IMR-90 (cell line): Measurements from ENCODE around the gene HLA-DMB. TPM values are rescaled to one million over a fixed set of nuclear protein-coding genes. Genes with fewer than 3 reads are reported as not detected.

ENCODE experiments used
- ATAC-seq: fragments of 200-7000 bp; cut with Tn5 transposase; 2 replicates; pipeline ENCODE4 v1.9.1; 2020; ENCODE audit warnings: low read depth, mild to moderate bottlenecking, moderate library complexity
- BruUV-seq: library from RNA; stranded (reverse); fragments of 400-500 nt; replicated peaks from 2 replicates; lab custom pipeline; 2021; lab: Mats Ljungman, UMichigan
- CTCF ChIA-PET: fragments of 300-600 bp; formaldehyde crosslinking; extraction: SDS; loops from one replicate; lab custom pipeline; 2021; ENCODE audit warnings: antibody characterized with exemption; lab: Yijun Ruan, JAX
- POLR2A ChIA-PET: fragments of 300-600 bp; sonication (Branson Sonifier 250); formaldehyde crosslinking; loops from one replicate; lab custom pipeline; 2022; ENCODE audit warnings: antibody characterized with exemption; ENCODE audit not compliant: unreplicated experiment; lab: Charles Lee
- DNase-seq: peaks from one replicate; pipeline ENCODE4 v3.0.0; 2013
- H2AFZ ChIP-seq: replicated peaks from 2 replicates; pipeline ENCODE3; 2013; ENCODE audit warnings: low read length, mild to moderate bottlenecking; ENCODE audit not compliant: poor library complexity
- H2AK5ac ChIP-seq: 2 replicates; pipeline ENCODE4 v1.6.1; 2013; ENCODE audit warnings: low read depth, low read length, inconsistent platforms
- H2AK9ac ChIP-seq: replicated peaks from 2 replicates; pipeline ENCODE3; 2013; ENCODE audit warnings: mild to moderate bottlenecking, low read depth, low read length, moderate library complexity; ENCODE audit not compliant: poor library complexity
- H2BK120ac ChIP-seq: 2 replicates; pipeline ENCODE4 v1.6.1; 2013; ENCODE audit warnings: low read depth, low read length, inconsistent platforms
- H2BK15ac ChIP-seq: 3 replicates; pipeline ENCODE4 v1.6.1; 2013; ENCODE audit warnings: low read depth, low read length, inconsistent platforms
- H2BK20ac ChIP-seq: 2 replicates; pipeline ENCODE4 v1.6.1; 2013; ENCODE audit warnings: low read depth, mild to moderate bottlenecking, inconsistent platforms, low read length, moderate library complexity
- H2BK5ac ChIP-seq: 2 replicates; pipeline ENCODE4 v1.6.1; 2013; ENCODE audit warnings: mild to moderate bottlenecking, low read depth, low read length, inconsistent platforms; ENCODE audit not compliant: poor library complexity, severe bottlenecking
- H3K14ac ChIP-seq: replicated peaks from 2 replicates; pipeline ENCODE4 v1.6.1; 2013; ENCODE audit warnings: low read depth, low read length, inconsistent platforms
- H3K18ac ChIP-seq: 2 replicates; pipeline ENCODE4 v1.6.1; 2013; ENCODE audit warnings: low read depth, low read length, control low read depth
- H3K23ac ChIP-seq: 2 replicates; pipeline ENCODE4 v1.6.1; 2013; ENCODE audit warnings: low read depth, low read length, inconsistent platforms
- H3K27ac ChIP-seq: 2 replicates; pipeline ENCODE4 v1.5.1; 2013; ENCODE audit warnings: mild to moderate bottlenecking, control low read depth, low read length; ENCODE audit not compliant: insufficient read depth
- H3K27me3 ChIP-seq: 2 replicates; pipeline ENCODE4 v1.6.1; 2013; ENCODE audit warnings: low read length; ENCODE audit not compliant: control insufficient read depth, insufficient read depth
- H3K36me3 ChIP-seq: 2 replicates; pipeline ENCODE4 v1.6.1; 2013; ENCODE audit warnings: low read length, mixed read lengths; ENCODE audit not compliant: control insufficient read depth, insufficient read depth
- H3K4ac ChIP-seq: 2 replicates; pipeline ENCODE4 v1.6.1; 2013; ENCODE audit warnings: low read depth, low read length, inconsistent platforms
- H3K4me1 ChIP-seq: 2 replicates; pipeline ENCODE4 v1.6.1; 2013; ENCODE audit warnings: low read length, mixed read lengths; ENCODE audit not compliant: control insufficient read depth, insufficient read depth
- H3K4me2 ChIP-seq: 2 replicates; pipeline ENCODE4 v1.6.1; 2013; ENCODE audit warnings: low read depth, mild to moderate bottlenecking, control low read depth, low read length, moderate library complexity
- H3K4me3 ChIP-seq: 2 replicates; pipeline ENCODE4 v1.5.1; 2013; ENCODE audit warnings: low read depth, mild to moderate bottlenecking, control low read depth, low read length, moderate library complexity; ENCODE audit not compliant: insufficient read depth
- H3K56ac ChIP-seq: 2 replicates; pipeline ENCODE4 v1.6.1; 2013; ENCODE audit warnings: low read length, inconsistent platforms; ENCODE audit not compliant: insufficient read depth; ENCODE audit errors: extremely low read depth
- H3K79me1 ChIP-seq, 2 experiments: 2 replicates each; pipeline ENCODE4 v1.6.1; 2013; ENCODE audit warnings: low read length in 2 of 2, inconsistent platforms in 1 of 2, low read depth in 1 of 2
- H3K9ac ChIP-seq: 2 replicates; pipeline ENCODE4 v1.6.1; 2013; ENCODE audit warnings: low read depth, low read length, control low read depth
- H3K9me1 ChIP-seq: 2 replicates; pipeline ENCODE4 v1.6.1; 2013; ENCODE audit warnings: low read length, inconsistent platforms; ENCODE audit not compliant: insufficient read depth
- H3K9me3 ChIP-seq: 2 replicates; pipeline ENCODE4 v1.6.1; 2013; ENCODE audit warnings: low read length; ENCODE audit not compliant: control insufficient read depth, insufficient read depth
- H4K20me1 ChIP-seq: 2 replicates; pipeline ENCODE4 v1.6.1; 2013; ENCODE audit warnings: low read length, inconsistent platforms; ENCODE audit not compliant: insufficient read depth
- H4K5ac ChIP-seq: 2 replicates; pipeline ENCODE4 v1.6.1; 2013; ENCODE audit warnings: mild to moderate bottlenecking, low read depth, low read length, control low read depth
- H4K8ac ChIP-seq, 2 experiments: 2 replicates each; pipeline ENCODE4 v1.6.1; 2013; ENCODE audit warnings: low read depth in 2 of 2, low read length in 2 of 2, control low read depth in 1 of 2, inconsistent platforms in 1 of 2
- H4K91ac ChIP-seq: 2 replicates; pipeline ENCODE4 v1.6.1; 2013; ENCODE audit warnings: low read depth, low read length, inconsistent platforms; ENCODE audit not compliant: insufficient read depth
- BHLHE40 ChIP-seq: fragments of 150-350 bp; IDR thresholded peaks from 2 replicates; pipeline ENCODE4 v1.6.1; 2016; ENCODE audit warnings: mild to moderate bottlenecking, low read depth, low read length
- CEBPB ChIP-seq: IDR thresholded peaks from 2 replicates; pipeline ENCODE4 v1.6.1; 2012; ENCODE audit warnings: low read depth, low read length, improper control_type of control experiment
- MAFK ChIP-seq: IDR thresholded peaks from 2 replicates; pipeline ENCODE4 v1.6.1; 2012; ENCODE audit warnings: low read depth, low read length, improper control_type of control experiment
- MAZ ChIP-seq: IDR thresholded peaks from 2 replicates; pipeline ENCODE4 v1.6.1; 2012; ENCODE audit warnings: low read depth, mild to moderate bottlenecking, low read length, improper control_type of control experiment, moderate library complexity, borderline replicate concordance
- MXI1 ChIP-seq: IDR thresholded peaks from 2 replicates; pipeline ENCODE4 v1.6.1; 2012; ENCODE audit warnings: low read depth, mild to moderate bottlenecking, low read length, moderate library complexity, borderline replicate concordance
- NFE2L2 ChIP-seq: fragments of 150-350 bp; IDR thresholded peaks from 2 replicates; pipeline ENCODE4 v1.6.1; 2016; ENCODE audit warnings: low read depth, mild to moderate bottlenecking, low read length
- RAD21 ChIP-seq: IDR thresholded peaks from 2 replicates; pipeline ENCODE4 v1.6.1; 2012; ENCODE audit warnings: low read length, improper control_type of control experiment
- RCOR1 ChIP-seq: IDR thresholded peaks from 2 replicates; pipeline ENCODE4 v1.6.1; 2012; ENCODE audit warnings: mild to moderate bottlenecking, low read length, improper control_type of control experiment; ENCODE audit not compliant: insufficient replicate concordance
- RFX5 ChIP-seq: IDR thresholded peaks from 2 replicates; pipeline ENCODE4 v1.8.0; 2012; ENCODE audit warnings: low read depth, mild to moderate bottlenecking, low read length, moderate library complexity
- SMC3 ChIP-seq: fragments of 150-350 bp; IDR thresholded peaks from 2 replicates; pipeline ENCODE4 v1.6.1; 2016; ENCODE audit warnings: low read depth, mild to moderate bottlenecking, antibody characterized with exemption, low read length, moderate library complexity
- WGBS, 2 experiments: methylation state at CpG; one replicate each; pipeline versions ENCODE4 v1.1.5 to v1.1.7; 2013; ENCODE audit warnings: missing lambda C conversion rate in 2 of 2; ENCODE audit not compliant: insufficient read length in 1 of 2; ENCODE audit errors: extremely low coverage in 2 of 2; 5-methylcytosine and 5-hydroxymethylcytosine counted together
- dilution Hi-C: fragments of 300-500 bp; cut with HindIII; formaldehyde crosslinking; loops from one replicate; pipeline ENCODE4 v1.14.3; 2018; ENCODE audit warnings: low sequenced_read_pairs; ENCODE audit not compliant: unreplicated experiment
- in situ Hi-C: fragments of 300-500 bp; cut with MboI; formaldehyde crosslinking; loops from 3 replicates; pipeline ENCODE4 v1.14.3; 2019; ENCODE audit warnings: low sequenced_read_pairs, inconsistent platforms, mixed read lengths
- intact Hi-C: fragments of 100-400 bp; cut with micrococcal nuclease; formaldehyde crosslinking; loops from 2 replicates; pipeline ENCODE4 v1.10.0; 2022
- polyA plus RNA-seq, 3 experiments: library from polyadenylated mRNA; depleted of rRNA; stranded (reverse); fragments of >200 nt; gene quantifications; 2 replicates each; pipeline ENCODE4 v1.2.3, GENCODE V29; 2012; ENCODE audit warnings: low replicate concordance in 1 of 3
- total RNA-seq: library from RNA; depleted of rRNA; stranded (reverse); fragments of >200 nt; gene quantifications from 2 replicates; pipeline ENCODE4 v1.2.3, GENCODE V29; 2012
- TF ChIP-seq, protein P1 (sequence below): fragments of 150-350 bp; IDR thresholded peaks from 2 replicates; pipeline ENCODE4 v1.6.1; 2017; ENCODE audit warnings: mild to moderate bottlenecking, antibody characterized with exemption, low read length, low read depth
- TF ChIP-seq, protein P2 (sequence below): conservative IDR thresholded peaks from 2 replicates; pipeline ENCODE4 v1.5.1; 2012; ENCODE audit warnings: mild to moderate bottlenecking, low read depth, low read length, improper control_type of control experiment

Gene HLA-DMB
- total and polyA plus RNA-seq, 2 of the 4 experiments (the other 2 are of a cell fraction), result 0.18 to 0.19 TPM

DNA sequence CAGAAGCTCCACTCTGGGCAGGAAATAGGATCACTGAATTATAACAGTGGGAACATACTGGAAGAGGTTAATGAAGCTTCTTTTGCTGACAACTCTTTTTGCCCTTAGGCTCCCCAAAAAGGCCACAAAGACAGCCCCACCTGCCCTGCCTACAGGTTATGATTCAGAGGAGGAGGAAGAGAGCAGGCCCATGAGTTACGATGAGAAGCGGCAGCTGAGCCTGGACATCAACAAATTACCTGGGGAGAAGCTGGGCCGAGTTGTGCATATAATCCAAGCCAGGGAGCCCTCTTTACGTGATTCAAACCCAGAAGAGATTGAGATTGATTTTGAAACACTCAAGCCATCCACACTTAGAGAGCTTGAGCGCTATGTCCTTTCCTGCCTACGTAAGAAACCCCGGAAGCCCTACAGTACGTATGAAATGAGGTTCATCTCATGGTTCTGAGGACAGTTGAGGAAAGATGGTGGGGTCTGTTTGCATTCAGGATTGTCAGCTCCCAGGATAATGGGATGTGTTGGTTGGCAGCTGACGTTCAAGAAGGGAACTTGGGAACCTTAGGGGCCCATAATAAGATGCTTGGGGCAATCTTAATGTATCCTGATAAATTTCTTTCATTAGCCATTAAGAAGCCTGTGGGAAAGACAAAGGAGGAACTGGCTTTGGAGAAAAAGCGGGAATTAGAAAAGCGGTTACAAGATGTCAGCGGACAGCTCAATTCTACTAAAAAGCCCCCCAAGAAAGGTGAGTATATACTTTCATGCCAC lies 39.1 kb upstream of the HLA-DMB start (continued):
- TF ChIP-seq, protein P1, sequence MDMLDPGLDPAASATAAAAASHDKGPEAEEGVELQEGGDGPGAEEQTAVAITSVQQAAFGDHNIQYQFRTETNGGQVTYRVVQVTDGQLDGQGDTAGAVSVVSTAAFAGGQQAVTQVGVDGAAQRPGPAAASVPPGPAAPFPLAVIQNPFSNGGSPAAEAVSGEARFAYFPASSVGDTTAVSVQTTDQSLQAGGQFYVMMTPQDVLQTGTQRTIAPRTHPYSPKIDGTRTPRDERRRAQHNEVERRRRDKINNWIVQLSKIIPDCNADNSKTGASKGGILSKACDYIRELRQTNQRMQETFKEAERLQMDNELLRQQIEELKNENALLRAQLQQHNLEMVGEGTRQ, result no peak

DNA sequence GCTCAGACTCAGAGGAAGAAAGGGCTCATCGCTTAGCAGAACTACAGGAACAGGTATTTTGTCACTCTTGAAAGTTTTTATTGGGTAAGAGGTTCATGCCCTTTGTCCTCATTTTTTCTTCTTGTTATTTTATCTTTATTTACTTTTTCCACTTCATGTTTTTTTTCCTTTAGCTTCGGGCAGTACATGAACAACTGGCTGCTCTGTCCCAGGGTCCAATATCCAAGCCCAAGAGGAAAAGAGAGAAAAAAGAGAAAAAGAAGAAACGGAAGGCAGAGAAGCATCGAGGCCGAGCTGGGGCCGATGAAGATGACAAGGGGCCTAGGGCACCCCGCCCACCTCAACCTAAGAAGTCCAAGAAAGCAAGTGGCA lies 37.1 kb upstream of the HLA-DMB start:
- H3K9me3 ChIP-seq, result no peaks in the 10 kb centered on the region
- no peak overlapping the region for H3K18ac ChIP-seq
- no TSS peak for BruUV-seq
- H3K9ac ChIP-seq, result no peak overlapping the region
- H2BK120ac ChIP-seq, result no peak overlapping the region
- intact Hi-C loops (no loop called here), dilution Hi-C loops (no loop called here), in situ Hi-C loops (loop anchor here (5.0 kb wide), 1 partner anchor 41 kb away; no protein-coding TSS in a partner anchor)
- H3K9me1 ChIP-seq, result peaks cover 9% of the 10 kb centered on the region
- no peak overlapping the region for H4K8ac ChIP-seq
- ChIA-PET CTCF (interaction anchor here (1.9 kb wide), 1 partner anchor 92 kb away, joined by 4 read pairs; no protein-coding TSS in a partner anchor), POLR2A (interaction anchor here (0.6 kb wide), 1 partner anchor 78 kb away, joined by 5 read pairs; no protein-coding TSS in a partner anchor)
- no CpG with 5 or more reads among the region's 7 CpGs for WGBS, 2 experiments
- H3K27me3 ChIP-seq, result no peaks in the 10 kb centered on the region
- peak overlapping the region; percentile 18; the same call in 1 of the 2 replicates for H3K23ac ChIP-seq
- no peak overlapping the region for H3K56ac ChIP-seq
- peaks cover 98% of the 10 kb centered on the region for H4K20me1 ChIP-seq
- H2BK20ac ChIP-seq, result no peak overlapping the region
- no peak overlapping the region for H3K4ac ChIP-seq
- no peak overlapping the region for H2AK9ac ChIP-seq
- H2AFZ ChIP-seq, result no peak overlapping the region
- H2BK15ac ChIP-seq, result no peak overlapping the region
- no peak overlapping the region for H3K14ac ChIP-seq
- no peak for DNase-seq
- peaks cover 70% of the 10 kb centered on the region for H3K36me3 ChIP-seq
- no peak overlapping the region for H3K4me2 ChIP-seq
- ATAC-seq, result no peak
- H3K4me3 ChIP-seq, result no peak overlapping the region
- no peak overlapping the region for H4K91ac ChIP-seq
- H2AK5ac ChIP-seq, result no peak overlapping the region
- no peak overlapping the region for H2BK5ac ChIP-seq
- H3K79me1 ChIP-seq, result peaks cover 42 to 59% of the 10 kb centered on the region in 2 experiments
- H3K27ac ChIP-seq, result no peak overlapping the region
- no peak overlapping the region for H4K5ac ChIP-seq
- peaks cover 6% of the 10 kb centered on the region; the same call in 1 of the 2 replicates for H3K4me1 ChIP-seq
- TF ChIP-seq, protein P2, sequence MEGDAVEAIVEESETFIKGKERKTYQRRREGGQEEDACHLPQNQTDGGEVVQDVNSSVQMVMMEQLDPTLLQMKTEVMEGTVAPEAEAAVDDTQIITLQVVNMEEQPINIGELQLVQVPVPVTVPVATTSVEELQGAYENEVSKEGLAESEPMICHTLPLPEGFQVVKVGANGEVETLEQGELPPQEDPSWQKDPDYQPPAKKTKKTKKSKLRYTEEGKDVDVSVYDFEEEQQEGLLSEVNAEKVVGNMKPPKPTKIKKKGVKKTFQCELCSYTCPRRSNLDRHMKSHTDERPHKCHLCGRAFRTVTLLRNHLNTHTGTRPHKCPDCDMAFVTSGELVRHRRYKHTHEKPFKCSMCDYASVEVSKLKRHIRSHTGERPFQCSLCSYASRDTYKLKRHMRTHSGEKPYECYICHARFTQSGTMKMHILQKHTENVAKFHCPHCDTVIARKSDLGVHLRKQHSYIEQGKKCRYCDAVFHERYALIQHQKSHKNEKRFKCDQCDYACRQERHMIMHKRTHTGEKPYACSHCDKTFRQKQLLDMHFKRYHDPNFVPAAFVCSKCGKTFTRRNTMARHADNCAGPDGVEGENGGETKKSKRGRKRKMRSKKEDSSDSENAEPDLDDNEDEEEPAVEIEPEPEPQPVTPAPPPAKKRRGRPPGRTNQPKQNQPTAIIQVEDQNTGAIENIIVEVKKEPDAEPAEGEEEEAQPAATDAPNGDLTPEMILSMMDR, result no peak
- TF ChIP-seq BHLHE40 (no peak), CEBPB (no peak), MAFK (no peak), NFE2L2 (no peak), MXI1 (no peak), RCOR1 (no peak), MAZ (no peak), RFX5 (no peak), SMC3 (no peak), RAD21 (no peak)
- TF ChIP-seq, protein P1, result no peak
